Measurements from ENCODE around the gene THSD1.

The THSD1 gene

DNA sequence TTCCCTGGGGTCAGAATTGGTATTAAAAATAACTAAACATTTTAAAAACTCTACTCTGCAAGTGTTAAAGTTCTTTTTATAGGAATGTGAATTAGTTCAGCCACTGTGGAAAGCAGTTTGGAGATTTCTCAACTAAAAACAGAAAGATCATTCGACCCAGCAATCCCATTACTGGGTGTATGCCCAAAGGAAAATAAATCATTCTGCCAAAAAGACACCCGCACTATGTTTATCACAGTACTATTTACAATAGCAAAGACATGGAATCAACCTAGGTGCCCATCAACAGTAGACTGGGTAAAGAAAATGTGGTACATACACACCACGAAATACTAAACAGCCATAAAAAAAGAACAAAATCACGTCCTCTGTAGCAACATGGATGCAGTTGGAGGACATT, 657 bp upstream of the THSD1 start:
- TF ChIP-seq, protein P1, sequence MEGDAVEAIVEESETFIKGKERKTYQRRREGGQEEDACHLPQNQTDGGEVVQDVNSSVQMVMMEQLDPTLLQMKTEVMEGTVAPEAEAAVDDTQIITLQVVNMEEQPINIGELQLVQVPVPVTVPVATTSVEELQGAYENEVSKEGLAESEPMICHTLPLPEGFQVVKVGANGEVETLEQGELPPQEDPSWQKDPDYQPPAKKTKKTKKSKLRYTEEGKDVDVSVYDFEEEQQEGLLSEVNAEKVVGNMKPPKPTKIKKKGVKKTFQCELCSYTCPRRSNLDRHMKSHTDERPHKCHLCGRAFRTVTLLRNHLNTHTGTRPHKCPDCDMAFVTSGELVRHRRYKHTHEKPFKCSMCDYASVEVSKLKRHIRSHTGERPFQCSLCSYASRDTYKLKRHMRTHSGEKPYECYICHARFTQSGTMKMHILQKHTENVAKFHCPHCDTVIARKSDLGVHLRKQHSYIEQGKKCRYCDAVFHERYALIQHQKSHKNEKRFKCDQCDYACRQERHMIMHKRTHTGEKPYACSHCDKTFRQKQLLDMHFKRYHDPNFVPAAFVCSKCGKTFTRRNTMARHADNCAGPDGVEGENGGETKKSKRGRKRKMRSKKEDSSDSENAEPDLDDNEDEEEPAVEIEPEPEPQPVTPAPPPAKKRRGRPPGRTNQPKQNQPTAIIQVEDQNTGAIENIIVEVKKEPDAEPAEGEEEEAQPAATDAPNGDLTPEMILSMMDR (IDR thresholded peaks at IDR 0.05; ENCODE audit: low read depth, low read length) = no peak
- no peak for DNase-seq (ENCODE audit: extremely low read depth, low read depth)

GRCh38 chr13:52405369-52405766, 604 bp downstream of the THSD1 start:
- TF ChIP-seq, protein P1 (IDR thresholded peaks at IDR 0.05; ENCODE audit: low read depth, low read length) = no peak
- no peak for DNase-seq (ENCODE audit: extremely low read depth, low read depth)

- DNase-seq (ENCODE audit: extremely low read depth, low read depth) = no peak
- TF ChIP-seq, protein P1 (IDR thresholded peaks at IDR 0.05; ENCODE audit: low read depth, low read length) = no peak
Measured at GRCh38 chr13:52399708-52400107, 6.3 kb downstream of the THSD1 start.

- no peak for DNase-seq (ENCODE audit: extremely low read depth, low read depth)
- TF ChIP-seq, protein P1 (IDR thresholded peaks at IDR 0.05; ENCODE audit: low read depth, low read length) = no peak
Measured at GRCh38 chr13:52399046-52399445, 6.9 kb downstream of the THSD1 start.

GRCh38 chr13:52395704-52396103, 10.3 kb downstream of the THSD1 start:
- no peak for DNase-seq (ENCODE audit: extremely low read depth, low read depth)
- TF ChIP-seq, protein P1 (IDR thresholded peaks at IDR 0.05; ENCODE audit: low read depth, low read length) = no peak

GRCh38 chr13:52394586-52394985, 11.4 kb downstream of the THSD1 start:
- DNase-seq (ENCODE audit: extremely low read depth, low read depth) = no peak
- TF ChIP-seq, protein P1 (IDR thresholded peaks at IDR 0.05; ENCODE audit: low read depth, low read length) = no peak

GRCh38 chr13:52393572-52394357, 12.2 kb downstream of the THSD1 start:
- TF ChIP-seq, protein P1 (IDR thresholded peaks at IDR 0.05; ENCODE audit: low read depth, low read length) = no peak
- no peak for DNase-seq (ENCODE audit: extremely low read depth, low read depth)
